NCI-H748 treated with DMSO at 0.1 percent for 48 hours (cell line): ENCODE results near the gene GRB10.

Source experiments
- DNase-seq: peaks from one replicate; lab custom pipeline; 2025; lab: John Stamatoyannopoulos, UW

Gene GRB10

GRCh38 chr7:50667789-50668226 is 114.9 kb downstream of the GRB10 start:
- no peak for DNase-seq

GRCh38 chr7:50667338-50667737 is 115.4 kb downstream of the GRB10 start:
- DNase-seq: no peak

GRCh38 chr7:50666124-50666496 is 116.6 kb downstream of the GRB10 start:
- DNase-seq: no peak

- no peak for DNase-seq
Measured at GRCh38 chr7:50665403-50666123, 117.1 kb downstream of the GRB10 start.

GRCh38 chr7:50664937-50665336 is 117.8 kb downstream of the GRB10 start:
- no peak for DNase-seq

- DNase-seq: no peak
Measured at GRCh38 chr7:50664461-50664922, 118.2 kb downstream of the GRB10 start.

- DNase-seq: no peak
Measured at GRCh38 chr7:50663396-50664102, 119.1 kb downstream of the GRB10 start.

DNA sequence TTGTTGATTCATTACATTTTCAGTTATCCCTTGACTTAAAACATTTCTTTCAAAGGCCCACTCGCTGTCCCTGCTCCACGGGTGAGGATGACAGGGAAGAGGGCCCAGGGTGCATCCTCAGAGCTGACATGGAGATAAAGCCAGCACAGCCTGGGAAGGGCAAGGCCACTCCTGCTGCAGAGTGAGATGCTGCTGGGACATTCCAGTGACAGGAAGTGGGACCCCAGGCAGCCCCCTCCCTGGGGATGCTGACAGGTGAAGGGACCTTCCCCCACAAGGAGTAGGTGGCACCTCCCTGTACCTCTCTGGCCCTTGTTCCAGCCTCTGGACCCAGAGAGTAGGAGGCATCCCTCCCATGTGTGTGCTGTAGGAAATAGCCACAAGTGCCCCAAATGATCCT is 119.7 kb downstream of the GRB10 start:
- DNase-seq: no peak

GRCh38 chr7:50662041-50662694 is 120.5 kb downstream of the GRB10 start:
- no peak for DNase-seq

- no peak for DNase-seq
Measured at GRCh38 chr7:50661345-50662040, 121.2 kb downstream of the GRB10 start.

GRCh38 chr7:50660830-50661175 is 121.9 kb downstream of the GRB10 start:
- DNase-seq: no peak

DNA sequence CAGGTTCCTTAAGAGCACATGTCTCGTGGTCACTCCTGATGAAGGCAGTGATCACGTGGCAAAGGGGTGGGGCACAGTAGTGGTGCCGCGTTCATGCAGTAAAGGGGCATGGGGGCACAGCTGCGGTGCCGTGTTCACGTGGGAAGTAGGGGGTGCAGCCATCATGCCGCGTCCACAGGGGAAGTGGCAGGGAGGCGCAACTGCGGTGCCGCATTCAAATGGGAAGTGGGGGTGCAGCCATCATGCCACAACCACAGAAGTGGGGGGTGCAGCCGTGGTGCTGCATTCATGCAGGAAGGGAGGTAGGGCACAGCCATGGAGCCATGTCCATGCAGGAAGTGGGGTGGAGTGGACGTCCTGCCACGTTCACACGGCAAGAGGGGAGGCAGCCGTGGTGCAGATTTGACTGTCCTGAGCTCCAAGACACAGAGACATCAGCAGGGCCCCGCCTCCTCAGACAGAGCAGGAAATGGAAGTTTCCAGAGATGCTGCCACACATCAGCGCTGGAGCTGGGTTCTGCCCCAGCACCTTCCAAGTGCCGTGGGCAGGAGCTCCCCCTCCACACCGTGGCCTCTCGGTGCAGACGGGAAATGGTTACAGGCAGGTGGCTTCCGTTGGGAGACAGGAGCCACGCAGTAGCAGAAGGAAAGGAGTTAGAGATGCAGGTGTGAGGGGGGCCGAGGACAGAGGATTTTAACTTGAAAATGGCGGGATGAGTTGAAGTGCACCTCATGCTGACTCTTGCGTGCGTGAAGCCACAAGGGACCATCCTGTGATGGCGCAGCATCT is 122.5 kb downstream of the GRB10 start:
- no peak for DNase-seq

DNA sequence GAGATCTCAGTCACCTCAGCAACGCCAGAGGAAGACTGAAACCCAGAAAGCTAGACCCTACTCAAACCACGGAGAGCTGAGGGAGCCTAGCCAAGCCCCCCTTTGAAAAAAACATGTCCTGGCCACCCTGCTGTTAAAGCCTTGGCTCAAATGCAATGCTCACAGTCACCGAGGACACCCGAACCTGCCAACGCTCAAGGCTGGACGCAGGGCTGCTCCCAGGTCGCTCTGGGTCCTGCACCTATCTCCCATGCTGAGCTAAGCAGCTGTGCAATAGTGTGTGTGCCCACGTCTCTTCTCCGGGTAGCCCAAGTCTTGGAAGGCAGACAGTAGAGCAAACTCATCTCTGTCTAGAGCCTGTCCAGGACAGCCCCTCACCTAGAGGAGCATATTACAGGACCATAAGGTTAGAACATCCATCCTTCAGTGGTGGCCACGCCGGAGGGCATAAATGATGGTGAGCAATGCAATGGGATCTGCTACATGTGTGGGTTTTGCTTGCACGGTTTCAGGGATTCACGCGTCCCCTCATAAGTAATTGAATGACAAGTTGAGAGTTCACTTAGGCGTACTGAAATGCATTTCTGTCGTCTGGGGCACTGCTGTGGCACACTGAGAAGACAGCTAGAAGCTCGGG is 123.2 kb downstream of the GRB10 start:
- no peak for DNase-seq

DNA sequence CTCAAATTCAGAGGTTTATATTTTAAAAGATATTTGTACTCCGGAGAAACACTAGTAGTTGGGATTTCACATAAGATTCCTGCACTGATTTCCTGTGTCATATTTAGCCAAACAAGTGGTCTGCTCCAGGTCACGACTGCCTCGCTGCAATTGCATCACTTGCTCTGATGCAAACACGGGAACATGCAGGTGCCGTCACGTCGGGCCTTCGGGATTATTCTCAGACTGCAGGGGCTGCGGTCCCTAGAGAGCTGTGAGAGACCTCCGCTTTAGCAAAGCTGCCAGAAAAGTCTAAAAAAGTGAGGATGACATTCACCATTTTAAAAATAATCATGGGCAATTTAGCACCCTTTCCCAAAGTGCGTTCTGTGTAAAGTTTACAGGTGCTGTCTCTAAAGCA is 124.0 kb downstream of the GRB10 start:
- DNase-seq: no peak

GRCh38 chr7:50657912-50658311 is 124.8 kb downstream of the GRB10 start:
- DNase-seq: no peak

GRCh38 chr7:50657341-50657873 is 125.3 kb downstream of the GRB10 start:
- DNase-seq: no peak

GRCh38 chr7:50656141-50656895 is 126.4 kb downstream of the GRB10 start:
- DNase-seq: no peak

DNA sequence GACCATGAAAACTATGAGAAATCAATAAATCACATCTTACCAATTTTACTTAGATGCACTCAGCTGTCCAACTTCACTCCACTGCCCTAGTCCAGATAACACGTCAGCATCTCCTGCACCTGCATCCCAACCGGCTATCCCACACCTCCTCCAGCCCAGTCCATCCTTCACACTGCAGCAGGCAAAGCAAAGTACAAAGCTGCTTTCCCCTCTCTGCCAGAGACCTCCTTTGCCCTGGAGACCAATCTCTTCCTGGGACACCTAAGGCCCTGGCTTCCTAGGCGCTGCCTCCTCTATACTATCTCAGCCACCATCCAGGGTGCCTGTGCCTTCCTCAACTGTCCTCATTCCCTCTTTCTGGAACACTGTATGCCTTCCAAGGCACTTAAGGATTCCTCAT is 127.2 kb downstream of the GRB10 start:
- DNase-seq: no peak

GRCh38 chr7:50655020-50655419 is 127.7 kb downstream of the GRB10 start:
- DNase-seq: no peak

- no peak for DNase-seq
Measured at GRCh38 chr7:50653981-50654425, 128.7 kb downstream of the GRB10 start.
